IMR-90 (cell line): ENCODE data around the gene XRCC4. TPM values are rescaled to one million over a fixed set of nuclear protein-coding genes. Genes with fewer than 3 reads are reported as not detected.

Source experiments
- ATAC-seq: fragments of 200-7000 bp; cut with Tn5 transposase; 2 replicates; pipeline ENCODE4 v1.9.1; 2020; ENCODE audit warnings: low read depth, mild to moderate bottlenecking, moderate library complexity
- BruUV-seq: library from RNA; stranded (reverse); fragments of 400-500 nt; replicated peaks from 2 replicates; lab custom pipeline; 2021; lab: Mats Ljungman, UMichigan
- CTCF ChIA-PET: fragments of 300-600 bp; formaldehyde crosslinking; extraction: SDS; loops from one replicate; lab custom pipeline; 2021; ENCODE audit warnings: antibody characterized with exemption; lab: Yijun Ruan, JAX
- POLR2A ChIA-PET: fragments of 300-600 bp; sonication (Branson Sonifier 250); formaldehyde crosslinking; loops from one replicate; lab custom pipeline; 2022; ENCODE audit warnings: antibody characterized with exemption; ENCODE audit not compliant: unreplicated experiment; lab: Charles Lee
- DNase-seq: peaks from one replicate; pipeline ENCODE4 v3.0.0; 2013
- H2AFZ ChIP-seq: replicated peaks from 2 replicates; pipeline ENCODE3; 2013; ENCODE audit warnings: low read length, mild to moderate bottlenecking; ENCODE audit not compliant: poor library complexity
- H2AK5ac ChIP-seq: 2 replicates; pipeline ENCODE4 v1.6.1; 2013; ENCODE audit warnings: low read depth, low read length, inconsistent platforms
- H2AK9ac ChIP-seq: replicated peaks from 2 replicates; pipeline ENCODE3; 2013; ENCODE audit warnings: mild to moderate bottlenecking, low read depth, low read length, moderate library complexity; ENCODE audit not compliant: poor library complexity
- H2BK120ac ChIP-seq: 2 replicates; pipeline ENCODE4 v1.6.1; 2013; ENCODE audit warnings: low read depth, low read length, inconsistent platforms
- H2BK15ac ChIP-seq: 3 replicates; pipeline ENCODE4 v1.6.1; 2013; ENCODE audit warnings: low read depth, low read length, inconsistent platforms
- H2BK20ac ChIP-seq: 2 replicates; pipeline ENCODE4 v1.6.1; 2013; ENCODE audit warnings: low read depth, mild to moderate bottlenecking, inconsistent platforms, low read length, moderate library complexity
- H2BK5ac ChIP-seq: 2 replicates; pipeline ENCODE4 v1.6.1; 2013; ENCODE audit warnings: mild to moderate bottlenecking, low read depth, low read length, inconsistent platforms; ENCODE audit not compliant: poor library complexity, severe bottlenecking
- H3K14ac ChIP-seq: replicated peaks from 2 replicates; pipeline ENCODE4 v1.6.1; 2013; ENCODE audit warnings: low read depth, low read length, inconsistent platforms
- H3K18ac ChIP-seq: 2 replicates; pipeline ENCODE4 v1.6.1; 2013; ENCODE audit warnings: low read depth, low read length, control low read depth
- H3K23ac ChIP-seq: 2 replicates; pipeline ENCODE4 v1.6.1; 2013; ENCODE audit warnings: low read depth, low read length, inconsistent platforms
- H3K27ac ChIP-seq: 2 replicates; pipeline ENCODE4 v1.5.1; 2013; ENCODE audit warnings: mild to moderate bottlenecking, control low read depth, low read length; ENCODE audit not compliant: insufficient read depth
- H3K27me3 ChIP-seq: 2 replicates; pipeline ENCODE4 v1.6.1; 2013; ENCODE audit warnings: low read length; ENCODE audit not compliant: control insufficient read depth, insufficient read depth
- H3K36me3 ChIP-seq: 2 replicates; pipeline ENCODE4 v1.6.1; 2013; ENCODE audit warnings: low read length, mixed read lengths; ENCODE audit not compliant: control insufficient read depth, insufficient read depth
- H3K4ac ChIP-seq: 2 replicates; pipeline ENCODE4 v1.6.1; 2013; ENCODE audit warnings: low read depth, low read length, inconsistent platforms
- H3K4me1 ChIP-seq: 2 replicates; pipeline ENCODE4 v1.6.1; 2013; ENCODE audit warnings: low read length, mixed read lengths; ENCODE audit not compliant: control insufficient read depth, insufficient read depth
- H3K4me2 ChIP-seq: 2 replicates; pipeline ENCODE4 v1.6.1; 2013; ENCODE audit warnings: low read depth, mild to moderate bottlenecking, control low read depth, low read length, moderate library complexity
- H3K4me3 ChIP-seq: 2 replicates; pipeline ENCODE4 v1.5.1; 2013; ENCODE audit warnings: low read depth, mild to moderate bottlenecking, control low read depth, low read length, moderate library complexity; ENCODE audit not compliant: insufficient read depth
- H3K56ac ChIP-seq: 2 replicates; pipeline ENCODE4 v1.6.1; 2013; ENCODE audit warnings: low read length, inconsistent platforms; ENCODE audit not compliant: insufficient read depth; ENCODE audit errors: extremely low read depth
- H3K79me1 ChIP-seq, 2 experiments: 2 replicates each; pipeline ENCODE4 v1.6.1; 2013; ENCODE audit warnings: low read length in 2 of 2, inconsistent platforms in 1 of 2, low read depth in 1 of 2
- H3K9ac ChIP-seq: 2 replicates; pipeline ENCODE4 v1.6.1; 2013; ENCODE audit warnings: low read depth, low read length, control low read depth
- H3K9me1 ChIP-seq: 2 replicates; pipeline ENCODE4 v1.6.1; 2013; ENCODE audit warnings: low read length, inconsistent platforms; ENCODE audit not compliant: insufficient read depth
- H3K9me3 ChIP-seq: 2 replicates; pipeline ENCODE4 v1.6.1; 2013; ENCODE audit warnings: low read length; ENCODE audit not compliant: control insufficient read depth, insufficient read depth
- H4K20me1 ChIP-seq: 2 replicates; pipeline ENCODE4 v1.6.1; 2013; ENCODE audit warnings: low read length, inconsistent platforms; ENCODE audit not compliant: insufficient read depth
- H4K5ac ChIP-seq: 2 replicates; pipeline ENCODE4 v1.6.1; 2013; ENCODE audit warnings: mild to moderate bottlenecking, low read depth, low read length, control low read depth
- H4K8ac ChIP-seq, 2 experiments: 2 replicates each; pipeline ENCODE4 v1.6.1; 2013; ENCODE audit warnings: low read depth in 2 of 2, low read length in 2 of 2, control low read depth in 1 of 2, inconsistent platforms in 1 of 2
- H4K91ac ChIP-seq: 2 replicates; pipeline ENCODE4 v1.6.1; 2013; ENCODE audit warnings: low read depth, low read length, inconsistent platforms; ENCODE audit not compliant: insufficient read depth
- BHLHE40 ChIP-seq: fragments of 150-350 bp; IDR thresholded peaks from 2 replicates; pipeline ENCODE4 v1.6.1; 2016; ENCODE audit warnings: mild to moderate bottlenecking, low read depth, low read length
- CHD1 ChIP-seq: IDR thresholded peaks from 2 replicates; pipeline ENCODE4 v1.6.1; 2012; ENCODE audit warnings: low read depth, low read length, improper control_type of control experiment
- MAFK ChIP-seq: IDR thresholded peaks from 2 replicates; pipeline ENCODE4 v1.6.1; 2012; ENCODE audit warnings: low read depth, low read length, improper control_type of control experiment
- MXI1 ChIP-seq: IDR thresholded peaks from 2 replicates; pipeline ENCODE4 v1.6.1; 2012; ENCODE audit warnings: low read depth, mild to moderate bottlenecking, low read length, moderate library complexity, borderline replicate concordance
- SMC3 ChIP-seq: fragments of 150-350 bp; IDR thresholded peaks from 2 replicates; pipeline ENCODE4 v1.6.1; 2016; ENCODE audit warnings: low read depth, mild to moderate bottlenecking, antibody characterized with exemption, low read length, moderate library complexity
- WGBS, 2 experiments: methylation state at CpG; one replicate each; pipeline versions ENCODE4 v1.1.5 to v1.1.7; 2013; ENCODE audit warnings: missing lambda C conversion rate in 2 of 2; ENCODE audit not compliant: insufficient read length in 1 of 2; ENCODE audit errors: extremely low coverage in 2 of 2; 5-methylcytosine and 5-hydroxymethylcytosine counted together
- dilution Hi-C: fragments of 300-500 bp; cut with HindIII; formaldehyde crosslinking; loops from one replicate; pipeline ENCODE4 v1.14.3; 2018; ENCODE audit warnings: low sequenced_read_pairs; ENCODE audit not compliant: unreplicated experiment
- in situ Hi-C: fragments of 300-500 bp; cut with MboI; formaldehyde crosslinking; loops from 3 replicates; pipeline ENCODE4 v1.14.3; 2019; ENCODE audit warnings: low sequenced_read_pairs, inconsistent platforms, mixed read lengths
- intact Hi-C: fragments of 100-400 bp; cut with micrococcal nuclease; formaldehyde crosslinking; loops from 2 replicates; pipeline ENCODE4 v1.10.0; 2022
- polyA plus RNA-seq, 3 experiments: library from polyadenylated mRNA; depleted of rRNA; stranded (reverse); fragments of >200 nt; gene quantifications; 2 replicates each; pipeline ENCODE4 v1.2.3, GENCODE V29; 2012; ENCODE audit warnings: low replicate concordance in 1 of 3
- total RNA-seq: library from RNA; depleted of rRNA; stranded (reverse); fragments of >200 nt; gene quantifications from 2 replicates; pipeline ENCODE4 v1.2.3, GENCODE V29; 2012
- TF ChIP-seq, protein P1 (sequence below): fragments of 150-350 bp; IDR thresholded peaks from 2 replicates; pipeline ENCODE4 v1.6.1; 2016; ENCODE audit warnings: low read depth, mild to moderate bottlenecking, low read length, moderate library complexity, borderline replicate concordance

The XRCC4 gene
- total and polyA plus RNA-seq, 2 of the 4 experiments (the other 2 are of a cell fraction) = 3.5 to 4.7 TPM

DNA sequence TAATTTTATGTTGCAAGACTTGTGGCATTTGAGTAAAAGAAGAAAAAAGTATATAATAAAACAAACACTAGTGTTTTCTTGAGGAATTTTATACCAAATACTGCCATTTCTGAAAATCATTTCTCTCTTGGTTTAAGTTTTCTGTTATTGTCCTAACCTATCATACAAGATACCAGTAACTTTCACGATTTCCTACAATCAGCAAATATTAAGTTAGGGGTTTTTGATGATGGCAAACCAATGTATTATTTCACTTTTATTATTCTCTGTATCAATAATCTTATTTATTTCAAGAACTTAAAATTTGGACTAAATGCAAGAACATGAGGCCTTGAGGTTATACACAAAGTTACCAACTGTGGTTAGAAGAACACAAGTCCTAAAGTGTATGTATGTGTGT, 285.2 kb downstream of the XRCC4 start:
- no peak overlapping the region for H2BK120ac ChIP-seq
- H3K4me2 ChIP-seq = no peak overlapping the region
- no peak overlapping the region for H4K8ac ChIP-seq
- no peaks in the 10 kb centered on the region for H3K36me3 ChIP-seq
- H2BK20ac ChIP-seq = no peak overlapping the region
- H3K23ac ChIP-seq = no peak overlapping the region
- H3K56ac ChIP-seq = no peak overlapping the region
- H3K9me3 ChIP-seq = peaks cover 3% of the 10 kb centered on the region; the same call in 1 of the 2 replicates
- H3K27ac ChIP-seq = no peak overlapping the region
- no TSS peak for BruUV-seq
- no peak overlapping the region for H2AK5ac ChIP-seq
- H3K18ac ChIP-seq = no peak overlapping the region
- no peak overlapping the region for H3K4ac ChIP-seq
- no peak overlapping the region for H4K91ac ChIP-seq
- no peaks in the 10 kb centered on the region; the same call in 1 of the 2 replicates for H3K9me1 ChIP-seq
- WGBS, 2 experiments = no CpG with 5 or more reads among the region's 1 CpG
- TF ChIP-seq, protein P1, sequence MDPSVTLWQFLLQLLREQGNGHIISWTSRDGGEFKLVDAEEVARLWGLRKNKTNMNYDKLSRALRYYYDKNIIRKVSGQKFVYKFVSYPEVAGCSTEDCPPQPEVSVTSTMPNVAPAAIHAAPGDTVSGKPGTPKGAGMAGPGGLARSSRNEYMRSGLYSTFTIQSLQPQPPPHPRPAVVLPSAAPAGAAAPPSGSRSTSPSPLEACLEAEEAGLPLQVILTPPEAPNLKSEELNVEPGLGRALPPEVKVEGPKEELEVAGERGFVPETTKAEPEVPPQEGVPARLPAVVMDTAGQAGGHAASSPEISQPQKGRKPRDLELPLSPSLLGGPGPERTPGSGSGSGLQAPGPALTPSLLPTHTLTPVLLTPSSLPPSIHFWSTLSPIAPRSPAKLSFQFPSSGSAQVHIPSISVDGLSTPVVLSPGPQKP = no peak
- no peak for TF ChIP-seq BHLHE40
- TF ChIP-seq MAFK = peak; percentile 43; the same call in 1 of the 2 replicates
- no peak for TF ChIP-seq MXI1
- TF ChIP-seq SMC3 = no peak
- no peak for TF ChIP-seq CHD1
- H2BK15ac ChIP-seq = no peak overlapping the region
- no peak overlapping the region for H2AK9ac ChIP-seq
- H3K4me1 ChIP-seq = no peaks in the 10 kb centered on the region
- no peak overlapping the region for H3K14ac ChIP-seq
- ChIA-PET CTCF (no interaction called here), POLR2A (no interaction called here)
- ATAC-seq (no peak), DNase-seq (no peak)
- no peaks in the 10 kb centered on the region for H3K79me1 ChIP-seq
- in situ Hi-C loops = no loop called here
- no peaks in the 10 kb centered on the region for H4K20me1 ChIP-seq
- H3K27me3 ChIP-seq = no peaks in the 10 kb centered on the region
- intact Hi-C loops = no loop called here
- no peak overlapping the region for H4K5ac ChIP-seq
- H3K9ac ChIP-seq = no peak overlapping the region
- no peak overlapping the region for H3K4me3 ChIP-seq
- dilution Hi-C loops = no loop called here
- H2AFZ ChIP-seq = no peak overlapping the region
- H2BK5ac ChIP-seq = no peak overlapping the region
